SKM-1 (cell line): Measurements from ENCODE around the gene PLCL1.

Experiments used
- DNase-seq: peaks from one replicate; lab custom pipeline; 2025; ENCODE audit not compliant: unreplicated experiment; lab: John Stamatoyannopoulos, UW

Gene PLCL1

GRCh38 chr2:197804049-197804757, at the start of gene PLCL1:
Gene PLCL1 (plus strand): TSS chr2:197804593.
- peak; percentile 69 for DNase-seq

DNA sequence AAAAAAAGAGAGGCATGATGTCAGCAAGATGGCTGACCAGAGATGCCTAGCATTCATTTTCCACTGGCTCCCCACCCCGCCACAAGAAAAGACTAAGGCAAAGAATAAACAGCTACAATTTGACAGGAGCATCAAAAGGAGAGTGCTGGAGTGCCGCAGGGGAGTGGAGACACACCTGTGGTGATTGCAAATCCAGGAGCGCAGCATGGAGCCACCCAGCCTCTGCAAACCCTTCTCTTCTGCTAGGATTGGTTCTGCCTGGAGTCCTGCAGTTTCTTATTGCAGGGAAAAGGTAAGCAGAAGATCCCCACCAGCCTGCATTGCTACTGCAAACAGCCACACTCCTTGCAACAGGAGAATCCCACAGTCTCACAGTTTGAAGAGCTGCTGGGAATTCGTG, 45.4 kb upstream of the PLCL1 start:
- DNase-seq, result no peak

DNA sequence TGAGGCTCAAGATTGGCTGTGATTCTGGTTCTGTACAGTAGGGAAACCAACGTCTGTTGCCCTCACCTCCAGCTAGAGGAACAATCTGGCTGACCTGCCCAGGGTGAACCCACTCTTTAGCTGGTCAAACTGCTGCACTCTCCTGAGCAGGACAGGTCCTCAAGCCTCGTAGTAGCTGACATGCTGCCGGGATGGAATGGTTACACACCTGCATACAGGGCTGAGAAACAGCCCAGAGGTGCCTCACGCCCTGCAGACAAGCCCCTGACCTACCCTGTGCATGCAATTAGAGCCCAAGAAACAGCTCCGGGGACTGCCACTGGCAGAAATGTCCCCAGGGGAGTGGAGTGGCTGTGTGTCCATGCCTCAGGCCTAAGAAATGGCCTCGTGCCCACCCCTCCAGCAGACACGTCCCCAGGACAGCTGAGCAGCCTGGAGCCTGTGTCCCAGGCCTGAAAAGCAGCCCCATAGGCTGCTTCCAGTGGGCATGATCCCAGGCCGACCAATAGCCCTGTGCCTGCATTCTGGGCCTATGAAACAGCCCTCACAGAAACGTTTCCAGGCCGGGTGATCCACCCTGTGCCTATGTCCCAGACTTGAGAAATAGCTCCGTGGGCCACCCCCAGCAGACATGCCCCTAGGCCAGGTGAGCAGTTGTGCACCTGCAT, 44.6 kb upstream of the PLCL1 start:
- no peak for DNase-seq

DNA sequence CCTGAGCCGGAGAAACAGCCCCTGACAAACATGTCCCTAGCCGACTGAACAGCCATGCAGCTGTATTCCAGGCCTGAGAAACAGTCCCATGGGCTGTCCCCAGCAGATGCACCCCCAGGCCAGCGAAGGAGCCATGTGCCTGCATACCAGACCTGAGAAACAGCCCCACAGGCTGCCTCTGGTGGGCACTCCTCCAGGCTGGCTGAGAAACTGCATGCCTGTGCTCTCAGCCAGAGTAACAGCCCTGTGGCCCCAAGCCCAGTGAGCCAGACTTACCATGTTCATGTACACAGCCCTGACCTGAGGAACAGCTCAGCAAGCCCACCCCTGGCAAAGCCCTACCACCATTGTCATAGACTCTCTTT, 44.1 kb upstream of the PLCL1 start:
- no peak for DNase-seq

GRCh38 chr2:197777823-197778407, 26.5 kb upstream of the PLCL1 start:
- peak; percentile 20 for DNase-seq

DNA sequence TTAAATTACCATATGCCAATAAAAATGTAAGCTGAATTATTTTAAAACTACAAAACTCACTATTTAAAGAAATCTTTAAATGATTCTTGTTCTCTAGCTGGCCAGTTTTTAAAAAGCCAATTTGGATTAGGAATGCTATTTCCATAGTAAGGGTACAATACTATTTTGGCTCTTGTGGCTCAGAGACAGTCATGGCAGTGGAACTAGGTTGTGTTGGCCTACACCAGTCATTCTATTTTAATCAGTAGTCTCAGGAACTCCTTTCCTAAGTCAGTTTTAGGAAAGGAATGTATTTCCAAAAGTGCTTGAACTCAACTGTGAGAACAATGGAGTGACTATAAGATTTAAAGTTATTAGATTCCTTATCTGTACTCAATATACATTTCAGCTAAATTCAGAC, 25.1 kb upstream of the PLCL1 start:
- DNase-seq, result no peak

- no peak for DNase-seq
Observed at GRCh38 chr2:197782126-197782525, 22.3 kb upstream of the PLCL1 start.

DNA sequence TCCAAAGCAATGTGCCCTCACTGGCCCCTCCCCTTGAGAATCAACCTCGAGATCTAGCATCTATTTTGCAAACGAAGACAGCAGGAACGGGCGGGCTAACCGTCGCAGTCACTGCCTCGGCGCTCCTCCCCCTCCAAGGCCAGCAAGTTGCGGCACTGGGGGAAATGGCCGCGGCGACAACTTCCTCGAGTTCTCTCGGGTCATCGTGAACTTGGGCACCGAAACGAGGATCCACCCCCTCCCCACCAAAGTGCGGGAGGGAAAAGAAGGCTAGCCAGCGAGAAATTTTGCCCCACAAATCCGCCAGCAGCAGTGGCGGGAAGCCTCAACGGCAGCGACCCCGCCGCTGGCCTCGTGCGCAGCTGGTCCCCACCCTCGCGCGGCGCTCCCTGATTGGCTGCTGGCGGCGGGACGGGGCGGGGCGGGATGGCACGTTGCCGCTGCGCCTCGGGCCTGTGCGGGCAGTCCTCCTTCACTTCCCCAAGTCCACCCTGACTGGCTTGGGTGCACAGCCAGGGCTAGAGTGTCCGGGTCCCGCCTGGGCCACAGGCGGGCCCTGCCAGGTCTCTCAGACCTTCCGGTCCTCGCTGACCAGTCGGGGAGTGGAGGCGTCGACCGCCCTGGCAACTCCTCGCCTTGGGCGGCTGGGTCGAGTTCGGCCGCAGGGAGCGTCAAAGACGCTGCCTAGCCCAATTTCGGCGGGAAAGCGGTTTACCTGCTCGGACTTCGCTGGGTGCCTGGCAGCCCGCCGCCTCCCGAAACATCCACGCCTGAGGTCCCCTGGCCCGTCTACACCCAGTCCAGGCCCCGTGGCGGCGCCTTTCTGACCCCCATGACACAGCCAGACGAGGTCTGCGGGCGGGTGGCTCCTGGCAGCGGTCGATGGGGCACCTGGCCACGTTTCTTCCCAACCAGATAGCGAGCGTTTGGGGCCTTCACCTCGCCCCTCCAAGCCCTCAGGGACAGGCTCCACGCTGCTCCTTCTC, 19.1 kb upstream of the PLCL1 start, which contains the start of gene BOLL:
BOLL (minus strand) TSS at position 364 of the 986 bp plus-strand sequence. CDS start 3,469 bp downstream, outside the sequence.
- DNase-seq, result no peak

- DNase-seq, result no peak
Observed at GRCh38 chr2:197786010-197786877, 18.1 kb upstream of the PLCL1 start.

GRCh38 chr2:197793456-197793855, 10.9 kb upstream of the PLCL1 start:
- no peak for DNase-seq

- no peak for DNase-seq
Observed at GRCh38 chr2:197795277-197795676, 9.1 kb upstream of the PLCL1 start.

GRCh38 chr2:197798187-197798586, 6.2 kb upstream of the PLCL1 start:
- no peak for DNase-seq

DNA sequence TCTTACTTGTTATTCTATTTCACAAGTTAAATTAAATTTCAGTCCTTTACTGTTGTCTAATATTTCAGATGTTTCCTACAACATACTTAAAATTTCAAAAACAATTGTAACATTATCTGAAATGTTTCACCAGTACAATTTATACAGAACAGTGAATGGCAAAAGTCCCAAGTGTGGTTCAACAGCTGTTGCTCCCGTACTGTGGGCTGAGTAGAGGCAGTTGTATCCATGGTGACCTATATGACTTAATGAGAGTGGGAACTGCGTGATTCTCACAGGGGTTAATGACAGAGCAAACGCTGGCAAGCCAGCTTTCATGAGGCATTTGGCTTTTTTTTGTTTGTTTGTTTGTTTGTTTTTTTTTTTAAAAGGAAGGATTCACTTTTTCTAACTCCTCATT, 5.3 kb upstream of the PLCL1 start:
- no peak for DNase-seq

GRCh38 chr2:197800091-197800490, 4.3 kb upstream of the PLCL1 start:
- DNase-seq, result no peak

DNA sequence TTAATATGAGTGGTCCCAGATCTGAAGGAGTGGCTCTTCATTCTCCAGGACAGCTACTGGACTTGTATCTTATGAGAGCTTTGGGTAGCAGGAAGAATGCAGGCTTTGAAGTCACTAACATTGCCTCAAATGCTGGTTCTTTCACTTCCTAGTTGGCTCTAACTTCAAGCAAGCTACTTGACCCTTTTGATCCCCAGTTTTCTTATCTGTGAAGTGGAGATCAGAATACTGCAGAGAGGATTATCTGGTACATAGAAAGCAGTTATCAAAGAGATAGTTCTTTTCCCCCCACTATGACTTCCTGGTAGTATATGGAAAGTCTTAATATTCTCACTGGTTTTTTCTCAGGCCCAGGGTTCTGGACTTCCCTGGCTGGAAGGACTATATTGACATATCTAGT, 3.4 kb upstream of the PLCL1 start:
- DNase-seq, result no peak

DNA sequence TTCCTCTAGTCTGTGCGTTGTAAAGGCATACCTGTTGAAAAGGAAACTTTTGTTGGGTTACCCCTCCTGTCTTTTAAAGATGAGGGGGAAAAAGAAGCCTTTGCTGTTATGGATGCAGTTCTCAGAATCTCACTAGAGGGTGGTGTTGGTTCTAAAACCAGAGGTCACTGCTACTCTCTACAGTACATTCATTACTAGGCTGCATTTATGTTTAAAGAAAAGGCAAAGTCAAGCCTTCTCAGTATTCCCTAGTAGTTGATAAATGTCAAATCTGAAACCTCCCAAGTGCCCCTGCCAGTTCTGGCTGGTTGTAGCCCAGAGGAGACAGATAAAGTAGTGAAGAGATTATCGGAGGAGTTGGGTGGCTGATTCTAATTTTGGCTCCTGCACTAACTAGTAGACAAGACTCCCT, 1.4 kb upstream of the PLCL1 start:
- DNase-seq, result peak; percentile 31

DNA sequence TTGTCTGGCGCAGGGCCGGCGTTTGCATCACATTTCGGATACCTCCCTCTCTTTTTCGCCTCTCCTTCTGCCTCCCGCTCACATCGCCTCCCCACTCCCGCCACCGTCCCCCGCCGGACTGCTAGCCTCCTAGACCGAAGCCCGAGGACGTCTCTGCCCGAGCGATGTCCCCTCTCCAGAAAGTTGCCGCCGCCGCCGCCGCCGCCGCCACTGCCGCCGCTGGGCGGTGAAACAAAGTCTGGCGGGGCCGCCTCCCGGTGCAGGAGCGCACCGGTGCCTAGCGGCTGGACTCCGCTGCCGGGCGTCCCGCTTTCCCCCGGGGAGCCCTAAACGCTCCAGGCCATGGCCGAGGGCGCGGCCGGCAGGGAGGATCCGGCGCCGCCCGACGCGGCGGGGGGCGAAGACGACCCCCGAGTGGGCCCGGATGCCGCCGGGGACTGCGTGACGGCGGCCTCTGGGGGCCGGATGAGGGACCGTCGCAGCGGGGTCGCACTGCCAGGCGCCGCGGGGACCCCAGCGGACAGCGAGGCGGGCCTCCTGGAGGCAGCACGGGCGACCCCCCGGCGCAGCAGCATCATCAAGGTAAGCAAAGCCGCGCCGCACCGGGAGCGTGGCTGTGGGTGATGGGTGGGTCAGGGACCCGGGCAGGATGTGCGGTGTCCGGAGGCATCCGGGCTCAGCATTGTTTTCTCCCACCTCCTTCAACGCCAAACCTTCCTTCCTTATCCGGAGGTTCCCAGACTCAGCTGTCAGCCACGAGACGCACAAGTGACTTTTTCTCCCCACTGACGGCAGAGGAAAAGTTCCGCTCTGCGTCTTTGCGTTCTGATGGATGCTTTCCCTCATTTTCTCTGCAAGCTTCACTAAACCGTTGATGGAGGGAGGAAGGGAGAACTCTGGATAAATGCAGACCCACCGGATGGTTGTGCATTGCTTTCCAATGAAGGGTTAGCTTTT, 643 bp downstream of the PLCL1 start:
- DNase-seq, result no peak

- no peak for DNase-seq
Observed at GRCh38 chr2:197805715-197806633, 1.6 kb downstream of the PLCL1 start.
